Neural cell (in vitro differentiated cells): Measurements from ENCODE around the gene GRK3. TPM values are rescaled to one million over a fixed set of nuclear protein-coding genes. Genes with fewer than 3 reads are reported as not detected.

Experiments used
- H2AFZ ChIP-seq: fragments of 200-600, 300-800 bp; sonication (generic), shearing (Covaris generic); 2 replicates; pipeline ENCODE4 v1.6.0; 2014; ENCODE audit warnings: low read depth, mild to moderate bottlenecking, antibody characterized with exemption, low read length, moderate library complexity
- H3F3A ChIP-seq: fragments of 200-600 bp; shearing (Covaris generic); 2 replicates; pipeline ENCODE4 v1.6.1; 2016; ENCODE audit warnings: mild to moderate bottlenecking, moderate library complexity, mixed read lengths, antibody characterized with exemption, low read length; ENCODE audit not compliant: insufficient read depth, poor library complexity, severe bottlenecking
- H3K27ac ChIP-seq: fragments of 200-600, 300-800 bp; sonication (generic), shearing (Covaris generic); 2 replicates; pipeline ENCODE4 v1.5.1; 2014; ENCODE audit warnings: mild to moderate bottlenecking, low read length, moderate library complexity
- H3K27me3 ChIP-seq: fragments of 300-800, 200-600 bp; sonication (generic), shearing (Covaris generic); 2 replicates; pipeline ENCODE4 v1.6.0; 2014; ENCODE audit warnings: mild to moderate bottlenecking, low read depth, low read length, moderate library complexity; ENCODE audit not compliant: insufficient read depth
- H3K36me3 ChIP-seq: fragments of 300-800, 200-600 bp; sonication (generic), shearing (Covaris generic); 2 replicates; pipeline ENCODE4 v1.5.1; 2014; ENCODE audit warnings: mild to moderate bottlenecking, antibody characterized with exemption, low read length, moderate library complexity; ENCODE audit not compliant: insufficient read depth
- H3K4me2 ChIP-seq: fragments of 300-800, 200-600 bp; sonication (generic), shearing (Covaris generic); 2 replicates; pipeline ENCODE4 v1.6.0; 2014; ENCODE audit warnings: mild to moderate bottlenecking, low read length
- H3K4me3 ChIP-seq: fragments of 300-800, 200-600 bp; sonication (generic), shearing (Covaris generic); 2 replicates; pipeline ENCODE4 v1.5.1; 2014; ENCODE audit warnings: mild to moderate bottlenecking, low read length, moderate library complexity
- H3K79me2 ChIP-seq: fragments of 200-600 bp; shearing (Covaris generic); replicated peaks from 2 replicates; pipeline ENCODE4 v1.6.0; 2014; ENCODE audit warnings: mild to moderate bottlenecking, low read length, moderate library complexity; ENCODE audit not compliant: insufficient read depth
- H3K9ac ChIP-seq: fragments of 300-800, 200-600 bp; sonication (generic), shearing (Covaris generic); 2 replicates; pipeline ENCODE4 v1.6.1; 2016; ENCODE audit warnings: mild to moderate bottlenecking, low read length, mixed read lengths
- H3K9me2 ChIP-seq: fragments of 200-600 bp; shearing (Covaris generic); 2 replicates; pipeline ENCODE4 v1.6.1; 2016; ENCODE audit warnings: mild to moderate bottlenecking, low read length, mixed read lengths; ENCODE audit not compliant: insufficient read depth
- H3K9me3 ChIP-seq: fragments of 200-600, 300-800 bp; sonication (generic), shearing (Covaris generic); 2 replicates; pipeline ENCODE4 v1.6.1; 2016; ENCODE audit warnings: mild to moderate bottlenecking, mixed run types, low read length, moderate library complexity, mixed read lengths
- H4K20me1 ChIP-seq: fragments of 200-600 bp; shearing (Covaris generic); 2 replicates; pipeline ENCODE4 v1.6.1; 2016; ENCODE audit warnings: mild to moderate bottlenecking, mixed run types; ENCODE audit not compliant: insufficient read depth
- CTCF ChIP-seq: fragments of 450-650 bp; IDR thresholded peaks from 2 replicates; pipeline ENCODE4 v1.5.1; 2014; ENCODE audit warnings: antibody characterized with exemption, mild to moderate bottlenecking, moderate library complexity; ENCODE audit not compliant: poor library complexity, severe bottlenecking
- EP300 ChIP-seq: fragments of 450-650 bp; conservative IDR thresholded peaks from 2 replicates; pipeline ENCODE4 v1.6.1; 2014; ENCODE audit warnings: antibody characterized with exemption, mild to moderate bottlenecking, moderate library complexity; ENCODE audit not compliant: poor library complexity, severe bottlenecking
- EZH2 ChIP-seq: fragments of 200-600, 300-800 bp; shearing (Covaris generic), sonication (generic); IDR thresholded peaks from 2 replicates; pipeline ENCODE4 v1.6.1; 2014; ENCODE audit warnings: antibody characterized with exemption, low read length, borderline replicate concordance, mild to moderate bottlenecking; ENCODE audit not compliant: insufficient read depth, poor library complexity, severe bottlenecking
- MXI1 ChIP-seq: fragments of 450-650 bp; conservative IDR thresholded peaks from 2 replicates; pipeline ENCODE4 v1.6.1; 2014; ENCODE audit warnings: antibody characterized with exemption, mild to moderate bottlenecking; ENCODE audit not compliant: poor library complexity, severe bottlenecking
- POLR2AphosphoS5 ChIP-seq: IDR thresholded peaks from 2 replicates; pipeline ENCODE4 v1.6.1; 2012
- RAD21 ChIP-seq: fragments of 450-650 bp; conservative IDR thresholded peaks from 2 replicates; pipeline ENCODE4 v1.6.1; 2014; ENCODE audit warnings: antibody characterized with exemption, mild to moderate bottlenecking, moderate library complexity
- REST ChIP-seq: IDR thresholded peaks from 2 replicates; pipeline ENCODE4 v1.6.1; 2012; ENCODE audit warnings: borderline replicate concordance
- SMC3 ChIP-seq: fragments of 450-650 bp; conservative IDR thresholded peaks from 2 replicates; pipeline ENCODE4 v1.6.1; 2014; ENCODE audit warnings: antibody characterized with exemption, mild to moderate bottlenecking, moderate library complexity; ENCODE audit not compliant: poor library complexity
- TAF1 ChIP-seq: IDR thresholded peaks from 2 replicates; pipeline ENCODE4 v1.6.1; 2012; ENCODE audit warnings: low read depth
- polyA plus RNA-seq: library from polyadenylated mRNA; depleted of rRNA; stranded (reverse); fragments of >200 nt; gene quantifications from 2 replicates; pipeline ENCODE4 v1.2.3, GENCODE V29; 2014

The GRK3 gene
- polyA plus RNA-seq, 1 donor from 2014 or later = 9.8 TPM

GRCh38 chr22:25698978-25699377 is 134.5 kb downstream of the GRK3 start (continued):
- TF ChIP-seq RAD21 = no peak
- TF ChIP-seq EZH2 = no peak

- Histone ChIP-seq H3K36me3 (no peaks in the 10 kb centered on the region), H4K20me1 (no peaks in the 10 kb centered on the region), H3K4me3 (no peak overlapping the region), H2AFZ (no peak overlapping the region), H3K27me3 (no peaks in the 10 kb centered on the region), H3K79me2 (no peaks in the 10 kb centered on the region), H3F3A (no peaks in the 10 kb centered on the region), H3K9me3 (no peaks in the 10 kb centered on the region), H3K4me2 (no peak overlapping the region), H3K9me2 (no peaks in the 10 kb centered on the region), H3K9ac (no peak overlapping the region), H3K27ac (no peak overlapping the region)
- no peak for TF ChIP-seq SMC3
- no peak for TF ChIP-seq REST
- no peak for TF ChIP-seq CTCF
- no peak for TF ChIP-seq RAD21
- no peak for TF ChIP-seq MXI1
- no peak for TF ChIP-seq TAF1
- TF ChIP-seq POLR2AphosphoS5 = no peak
- TF ChIP-seq EP300 = no peak
- no peak for TF ChIP-seq EZH2
Observed at GRCh38 chr22:25701056-25701780, 136.7 kb downstream of the GRK3 start.

- no peak overlapping the region for H3K4me2 ChIP-seq
- H3K9ac ChIP-seq = no peak overlapping the region
- no peaks in the 10 kb centered on the region for H3F3A ChIP-seq
- no peaks in the 10 kb centered on the region for H4K20me1 ChIP-seq
- TF ChIP-seq EP300 (no peak), MXI1 (no peak), RAD21 (peak; percentile 87), REST (no peak), POLR2AphosphoS5 (no peak), CTCF (peak; percentile 82), EZH2 (no peak), TAF1 (no peak), SMC3 (peak; percentile 87)
- no peaks in the 10 kb centered on the region for H3K36me3 ChIP-seq
- no peaks in the 10 kb centered on the region for H3K79me2 ChIP-seq
- no peaks in the 10 kb centered on the region for H3K9me3 ChIP-seq
- H3K9me2 ChIP-seq = no peaks in the 10 kb centered on the region
- H3K27me3 ChIP-seq = no peaks in the 10 kb centered on the region
- no peak overlapping the region for H3K4me3 ChIP-seq
- H2AFZ ChIP-seq = no peak overlapping the region
- H3K27ac ChIP-seq = no peak overlapping the region
Observed at GRCh38 chr22:25702040-25702439, 137.6 kb downstream of the GRK3 start.
